GM21515 (cell line): ENCODE results near the gene SUN2.
A peak's percentile ranks its signal among the peaks of the same experiment; 100 is the strongest.

Source experiments
- ATAC-seq: cut with Tn5 transposase; IDR thresholded peaks from one replicate; pipeline ENCODE4 v1.9.1; 2021; ENCODE audit not compliant: unreplicated experiment

SUN2 gene

GRCh38 chr22:38718414-38718813 lies 37.4 kb downstream of the SUN2 start:
- no peak for ATAC-seq

- no peak for ATAC-seq
Measured at GRCh38 chr22:38717244-38717643, 38.6 kb downstream of the SUN2 start.

- ATAC-seq = no peak
Measured at GRCh38 chr22:38716826-38717225, 39.0 kb downstream of the SUN2 start.

- no peak for ATAC-seq
Measured at GRCh38 chr22:38716271-38716670, 39.5 kb downstream of the SUN2 start.

- no peak for ATAC-seq
Measured at GRCh38 chr22:38715852-38716251, 39.9 kb downstream of the SUN2 start.

GRCh38 chr22:38715176-38715764 lies 40.5 kb downstream of the SUN2 start:
- ATAC-seq = no peak

GRCh38 chr22:38713921-38714320 lies 41.9 kb downstream of the SUN2 start:
- ATAC-seq = no peak

- no peak for ATAC-seq
Measured at GRCh38 chr22:38712486-38713207, 43.2 kb downstream of the SUN2 start.

- no peak for ATAC-seq
Measured at GRCh38 chr22:38710866-38711265, 44.9 kb downstream of the SUN2 start.

- ATAC-seq = no peak
Measured at GRCh38 chr22:38710351-38710750, 45.4 kb downstream of the SUN2 start.

GRCh38 chr22:38709306-38709705 lies 46.5 kb downstream of the SUN2 start:
- no peak for ATAC-seq

GRCh38 chr22:38707984-38708383 lies 47.8 kb downstream of the SUN2 start:
- ATAC-seq = no peak

- no peak for ATAC-seq
Measured at GRCh38 chr22:38707346-38707745, 48.5 kb downstream of the SUN2 start.

GRCh38 chr22:38706901-38707195 lies 49.0 kb downstream of the SUN2 start:
- ATAC-seq = no peak

GRCh38 chr22:38706101-38706900 lies 49.5 kb downstream of the SUN2 start:
- peak; percentile 4 for ATAC-seq

- ATAC-seq = peak; percentile 68
Measured at GRCh38 chr22:38705235-38706100, 50.3 kb downstream of the SUN2 start, which contains the start of gene GTPBP1. TSS of gene GTPBP1 (plus strand) at chr22:38705944. CDS start at chr22:38705956, 12 bp downstream.

GRCh38 chr22:38704654-38705234 lies 51.1 kb downstream of the SUN2 start:
- ATAC-seq = no peak

- peak; percentile 32 for ATAC-seq
Measured at GRCh38 chr22:38700789-38701628, 54.8 kb downstream of the SUN2 start, which contains the start of gene JOSD1. TSS of gene JOSD1 (minus strand) at chr22:38700943. CDS start at chr22:38699987, 956 bp downstream.

- no peak for ATAC-seq
Measured at GRCh38 chr22:38700270-38700788, 55.5 kb downstream of the SUN2 start.
